Measurements from ENCODE around the gene ZNF587.
A peak's percentile ranks its signal among the peaks of the same experiment; 100 is the strongest.
"Not testable (repeated sequence)": the region's sequence is repeated elsewhere in the genome, so short reads cannot be mapped to it uniquely, and the experiment has no call there.

The ZNF587 gene

DNA sequence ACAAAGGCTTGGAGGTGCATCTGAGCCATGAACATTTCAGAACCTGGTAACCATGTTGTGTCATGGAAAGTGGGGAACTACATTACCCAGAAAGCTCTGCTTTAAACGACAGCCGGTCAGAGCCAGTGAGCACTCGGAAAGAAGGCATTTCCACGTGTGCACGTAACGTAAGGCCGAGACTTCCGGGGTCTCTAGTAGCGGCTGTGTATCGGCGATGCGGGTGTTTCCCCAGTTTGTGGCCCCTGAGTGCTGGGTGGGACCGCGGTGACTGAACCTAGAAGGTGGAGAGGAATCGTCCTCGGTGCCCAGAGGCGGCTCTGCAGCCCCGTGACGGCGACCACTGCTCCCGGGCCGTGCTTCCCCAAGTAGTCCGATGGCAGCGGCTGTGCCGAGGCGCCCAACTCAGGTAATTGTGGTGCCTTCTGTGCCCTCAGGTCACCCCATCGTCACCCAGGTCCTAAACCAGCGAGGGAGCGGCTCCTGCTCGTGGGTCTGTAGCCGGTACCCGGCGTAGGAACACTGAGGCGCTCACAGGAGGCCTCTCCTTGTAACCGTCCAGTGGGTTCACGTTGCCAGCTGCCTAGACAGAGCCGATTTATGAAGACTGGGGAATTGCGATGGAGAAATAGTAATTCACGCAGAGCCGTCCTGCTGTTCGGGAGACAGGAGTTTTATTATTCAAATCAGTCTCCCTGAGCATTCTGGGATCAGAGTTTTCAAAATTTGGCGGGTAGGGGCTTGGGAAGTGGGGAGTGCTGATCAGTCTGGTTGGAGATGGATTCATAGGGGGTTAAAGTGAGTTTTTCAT lies at the start of gene ZNF587:
Gene ZNF587 (plus strand): TSS at position 194 of the 808 bp plus-strand sequence. CDS start 180 bp downstream, at position 374.
- not testable (repeated sequence) for H3K9me3 Mint-ChIP-seq, H3K27me3 Mint-ChIP-seq
- H3K36me3 Mint-ChIP-seq (ENCODE audit: low read depth) = peaks cover 87% of the 10 kb centered on the region
- peaks cover 33% of the 10 kb centered on the region for H3K4me1 Mint-ChIP-seq (ENCODE audit: low read depth)
- H3K4me3 Mint-ChIP-seq = peak within 1 kb of the TSS; percentile 89
- peak within 1 kb of the TSS; percentile 92 for H3K27ac Mint-ChIP-seq
- peak; percentile 80 for DNase-seq

DNA sequence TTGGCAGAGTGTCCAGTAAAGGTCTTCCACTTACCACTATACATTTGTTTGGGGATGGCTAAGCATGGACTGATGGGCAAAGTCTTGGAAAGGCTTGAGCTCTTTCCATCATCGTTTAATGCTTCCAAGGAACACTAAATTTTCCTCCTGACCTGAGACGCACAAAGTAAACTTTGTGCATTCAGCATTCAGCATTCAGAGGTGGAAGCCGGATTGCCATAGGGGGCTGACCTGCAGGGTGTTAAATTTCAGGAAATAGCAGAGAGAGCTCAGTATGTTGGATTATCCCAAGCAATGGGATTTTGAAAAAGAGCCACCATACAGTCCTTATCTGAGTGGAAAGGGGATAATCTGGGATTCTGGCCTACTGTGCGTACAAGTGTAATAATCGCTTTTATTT lies 49.0 kb upstream of the ZNF587 start:
- peaks cover 5% of the 10 kb centered on the region for H3K9me3 Mint-ChIP-seq
- H3K4me1 Mint-ChIP-seq (ENCODE audit: low read depth) = peaks cover 19% of the 10 kb centered on the region
- no peak overlapping the region for H3K27ac Mint-ChIP-seq
- H3K4me3 Mint-ChIP-seq = no peak overlapping the region
- no peak for DNase-seq
- peaks cover 86% of the 10 kb centered on the region for H3K36me3 Mint-ChIP-seq (ENCODE audit: low read depth)
- no peaks in the 10 kb centered on the region for H3K27me3 Mint-ChIP-seq

DNA sequence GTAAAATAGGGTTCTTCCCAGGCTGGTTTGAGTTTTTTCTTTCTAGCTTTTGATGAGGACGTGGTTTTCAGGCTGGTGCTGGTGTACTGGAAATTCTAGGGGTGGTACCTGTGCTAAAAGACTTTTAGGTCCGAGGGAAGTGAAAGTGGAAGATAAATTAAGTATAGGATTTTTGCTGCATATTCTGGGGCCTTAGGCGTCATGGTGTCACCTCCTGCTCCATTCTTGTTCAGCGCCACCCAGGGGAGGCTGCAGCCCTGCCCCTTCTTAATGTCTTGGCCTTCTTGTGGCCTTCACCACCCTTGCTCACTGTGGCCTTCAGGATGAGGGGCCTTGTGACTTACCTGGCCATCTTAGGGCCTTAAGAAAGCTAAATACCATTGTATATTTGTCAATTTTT lies 47.4 kb upstream of the ZNF587 start:
- H3K27ac Mint-ChIP-seq = peak overlapping the region; percentile 59
- H3K36me3 Mint-ChIP-seq (ENCODE audit: low read depth) = peaks cover 83% of the 10 kb centered on the region
- no peaks in the 10 kb centered on the region for H3K27me3 Mint-ChIP-seq
- peaks cover 2% of the 10 kb centered on the region for H3K9me3 Mint-ChIP-seq
- DNase-seq = no peak
- peaks cover 19% of the 10 kb centered on the region for H3K4me1 Mint-ChIP-seq (ENCODE audit: low read depth)
- H3K4me3 Mint-ChIP-seq = no peak overlapping the region

DNA sequence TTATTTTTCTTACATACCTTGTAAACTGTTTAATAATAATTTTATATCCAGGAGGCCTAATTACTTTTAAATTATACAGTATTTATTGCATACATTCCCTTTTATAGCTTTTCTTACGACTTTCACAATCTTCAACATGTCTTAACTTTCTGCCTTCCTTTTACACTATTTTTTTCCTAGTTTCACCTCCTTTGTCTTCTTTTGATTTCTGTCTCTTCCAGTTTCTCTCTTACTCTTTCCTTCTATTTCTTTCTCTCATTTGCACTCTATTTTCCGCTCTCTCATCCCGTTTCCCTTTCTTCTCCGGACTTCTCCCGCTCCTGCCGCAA lies 46.4 kb upstream of the ZNF587 start:
- peak overlapping the region; percentile 53 for H3K4me3 Mint-ChIP-seq
- DNase-seq = no peak
- H3K9me3 Mint-ChIP-seq = peaks cover 2% of the 10 kb centered on the region
- H3K4me1 Mint-ChIP-seq (ENCODE audit: low read depth) = peaks cover 19% of the 10 kb centered on the region
- H3K27me3 Mint-ChIP-seq = no peaks in the 10 kb centered on the region
- no peak overlapping the region for H3K27ac Mint-ChIP-seq
- peaks cover 89% of the 10 kb centered on the region for H3K36me3 Mint-ChIP-seq (ENCODE audit: low read depth)

DNA sequence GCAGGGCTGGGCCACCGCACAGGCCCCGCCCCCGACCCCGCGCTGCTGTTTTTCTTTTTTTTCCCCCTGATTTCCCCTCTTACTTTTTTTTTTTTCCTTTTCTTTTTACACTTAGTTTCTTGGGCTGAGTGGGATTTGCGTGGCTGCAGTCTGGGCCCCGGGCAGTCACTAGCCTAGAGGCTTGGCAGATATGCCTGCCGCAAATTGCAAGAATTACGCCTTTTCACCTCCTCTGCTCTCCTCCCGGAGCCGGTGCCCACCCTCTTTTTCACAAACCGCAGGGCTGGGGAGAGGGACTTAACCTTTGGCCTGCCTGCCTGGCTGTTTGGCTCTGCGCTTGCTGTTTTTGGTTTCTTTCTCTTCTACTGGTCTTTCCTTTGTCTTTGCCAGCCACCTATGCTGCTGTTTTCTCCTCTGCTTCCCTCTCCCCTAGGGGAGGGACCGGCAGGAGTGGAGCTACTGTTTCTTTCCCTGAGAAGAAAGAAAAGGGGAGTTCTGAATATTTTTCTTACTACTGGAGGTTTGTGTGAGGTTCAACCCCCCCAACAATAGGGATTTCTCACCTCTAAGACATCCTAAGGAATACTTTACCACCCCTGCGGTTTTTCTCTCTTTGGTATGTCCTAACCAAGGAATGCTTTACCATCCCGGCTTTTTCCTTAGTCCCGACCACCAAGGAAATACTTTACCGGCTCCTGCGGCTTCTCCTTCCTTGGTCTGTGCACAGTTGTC lies 45.9 kb upstream of the ZNF587 start:
- Mint-ChIP-seq H3K4me1 (ENCODE audit: low read depth) (peaks cover 19% of the 10 kb centered on the region), H3K27me3 (no peaks in the 10 kb centered on the region), H3K36me3 (ENCODE audit: low read depth) (peaks cover 89% of the 10 kb centered on the region), H3K4me3 (peak overlapping the region; percentile 53), H3K9me3 (peaks cover 2% of the 10 kb centered on the region), H3K27ac (peak overlapping the region; percentile 37)
- DNase-seq = no peak

DNA sequence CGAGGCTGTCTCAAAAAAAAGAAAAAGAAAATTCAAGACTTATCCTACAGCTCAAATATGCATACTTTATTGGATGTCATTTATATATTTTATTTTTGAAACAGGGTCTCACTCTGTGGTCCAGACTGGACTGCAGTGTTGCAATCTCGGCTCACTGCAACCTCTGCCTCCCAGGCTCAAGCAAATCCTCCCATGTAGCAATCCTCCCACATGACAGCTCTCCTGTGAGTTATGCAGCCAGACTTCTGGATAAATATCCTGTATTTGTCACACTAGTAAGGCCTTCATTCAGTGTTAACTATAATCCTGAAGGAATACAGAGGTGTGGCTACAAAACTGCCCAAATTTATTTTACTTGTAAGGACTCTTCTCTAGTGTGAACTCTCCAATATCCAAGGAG lies 42.1 kb upstream of the ZNF587 start:
- H3K36me3 Mint-ChIP-seq (ENCODE audit: low read depth) = peaks cover 87% of the 10 kb centered on the region
- H3K27ac Mint-ChIP-seq = no peak overlapping the region

DNA sequence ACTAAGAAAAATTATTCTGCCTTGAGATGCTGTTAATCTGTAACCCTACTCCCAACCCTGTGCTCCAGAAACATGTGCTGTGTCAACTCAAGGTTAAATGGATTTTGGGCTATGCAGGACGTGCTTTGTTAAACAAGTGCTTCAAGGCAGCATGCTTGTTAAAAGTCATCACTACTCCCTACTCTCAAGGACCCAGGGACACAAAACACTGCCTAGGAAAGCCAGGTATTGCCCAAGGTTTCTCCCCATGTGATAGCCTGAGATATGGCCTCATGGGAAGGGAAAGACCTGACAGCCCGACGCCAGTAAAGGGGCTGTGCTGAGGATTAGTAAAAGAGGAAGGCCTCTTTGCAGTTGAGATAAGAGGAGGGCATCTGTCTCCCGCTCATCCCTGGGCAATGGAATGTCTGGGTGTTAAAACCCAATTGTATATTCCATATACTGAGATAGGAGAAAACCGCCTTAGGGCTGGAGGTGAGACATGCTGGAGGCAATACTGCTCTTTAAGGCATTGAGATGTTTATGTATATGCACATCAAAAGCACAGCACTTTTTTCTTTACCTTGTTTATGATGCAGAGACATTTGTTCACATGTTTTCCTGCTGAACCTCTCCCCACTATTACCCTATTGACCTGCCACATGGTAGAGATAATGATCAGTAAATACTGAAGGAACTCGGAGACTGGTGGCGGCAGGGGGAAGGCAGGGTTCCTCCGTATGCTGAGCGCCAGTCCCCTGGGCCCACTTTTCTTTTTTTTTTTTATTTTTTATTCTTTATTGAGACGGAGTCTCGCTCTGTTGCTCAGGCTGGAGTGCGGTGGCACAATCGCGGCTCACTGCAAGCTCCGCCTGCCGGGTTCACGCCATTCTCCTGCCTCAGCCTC lies 39.0 kb upstream of the ZNF587 start:
- not testable (repeated sequence) for H3K4me3 Mint-ChIP-seq, DNase-seq, H3K9me3 Mint-ChIP-seq, H3K27me3 Mint-ChIP-seq
- H3K27ac Mint-ChIP-seq = peak overlapping the region; percentile 22
- peaks cover 43% of the 10 kb centered on the region for H3K4me1 Mint-ChIP-seq (ENCODE audit: low read depth)
- H3K36me3 Mint-ChIP-seq (ENCODE audit: low read depth) = peaks cover 80% of the 10 kb centered on the region

More for the DNA sequence above, 42.1 kb upstream of the ZNF587 start:
- no peaks in the 10 kb centered on the region for H3K9me3 Mint-ChIP-seq
- no peaks in the 10 kb centered on the region for H3K27me3 Mint-ChIP-seq
- peaks cover 36% of the 10 kb centered on the region for H3K4me1 Mint-ChIP-seq (ENCODE audit: low read depth)
- DNase-seq = no peak
- no peak overlapping the region for H3K4me3 Mint-ChIP-seq

DNA sequence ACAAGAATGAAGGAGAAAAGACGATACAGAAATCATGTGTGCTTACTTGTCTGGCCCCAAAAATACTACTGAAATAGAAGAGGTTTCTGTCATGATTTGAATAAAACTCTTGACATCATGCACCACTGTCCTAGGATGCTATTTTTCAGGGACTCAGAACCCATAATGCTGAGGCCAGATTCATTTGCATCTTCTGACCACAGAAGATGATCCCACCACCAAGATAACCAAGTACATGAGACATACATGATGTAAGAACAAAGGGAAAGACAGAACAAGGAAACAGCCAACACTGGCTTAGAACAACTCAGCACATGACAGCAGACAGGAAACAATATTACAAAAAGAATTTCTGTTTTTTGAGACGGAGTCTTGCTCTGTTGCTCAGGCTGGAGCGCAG lies 37.4 kb upstream of the ZNF587 start:
- H3K9me3 Mint-ChIP-seq = no peaks in the 10 kb centered on the region
- peaks cover 67% of the 10 kb centered on the region for H3K36me3 Mint-ChIP-seq (ENCODE audit: low read depth)
- peak overlapping the region; percentile 0 for H3K4me3 Mint-ChIP-seq
- H3K4me1 Mint-ChIP-seq (ENCODE audit: low read depth) = peaks cover 44% of the 10 kb centered on the region
- H3K27ac Mint-ChIP-seq = peak overlapping the region; percentile 42
- H3K27me3 Mint-ChIP-seq = no peaks in the 10 kb centered on the region
- no peak for DNase-seq

DNA sequence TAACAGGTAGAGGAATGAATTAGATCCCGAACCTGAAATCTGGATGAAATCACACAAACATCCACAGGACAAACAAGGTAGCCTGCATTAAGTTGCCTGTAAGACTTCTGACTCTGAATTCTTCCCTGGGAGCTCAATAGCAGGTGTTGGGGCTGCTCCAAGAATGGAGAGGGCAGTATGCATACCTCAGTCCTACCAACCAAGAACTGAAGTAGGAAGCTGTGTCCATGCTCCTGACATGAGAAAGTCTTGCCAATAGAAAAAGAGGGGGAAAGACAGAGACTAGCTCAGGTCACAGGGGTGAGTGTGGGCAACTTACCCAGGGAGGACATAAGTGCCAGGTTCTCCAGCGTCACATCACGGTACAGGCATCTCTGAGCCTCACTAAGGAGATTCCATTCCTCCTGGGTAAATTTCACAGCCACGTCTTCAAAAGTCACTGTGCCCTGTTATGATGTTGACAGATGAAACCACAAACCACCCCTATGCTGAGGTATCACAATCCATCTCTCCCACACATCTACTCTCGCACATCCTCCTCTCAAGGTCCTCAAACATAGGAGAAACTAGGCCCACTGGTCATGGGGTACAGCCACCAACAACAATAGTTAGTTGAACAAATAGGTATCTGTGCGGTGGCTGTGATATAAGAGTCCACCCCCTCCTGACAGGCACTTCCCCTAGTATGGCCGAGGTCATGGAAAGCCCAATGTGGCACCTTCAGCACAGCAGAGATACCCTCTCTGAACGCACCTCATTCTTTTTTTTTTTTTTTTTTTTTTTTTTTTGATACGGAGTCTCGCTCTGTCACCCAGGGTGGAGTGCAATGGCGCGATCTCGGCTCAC lies 36.5 kb upstream of the ZNF587 start:
- peak; percentile 41 for DNase-seq
- peak overlapping the region; percentile 81 for H3K27ac Mint-ChIP-seq
- peaks cover 58% of the 10 kb centered on the region for H3K36me3 Mint-ChIP-seq (ENCODE audit: low read depth)
- H3K27me3 Mint-ChIP-seq, H3K9me3 Mint-ChIP-seq: not testable (repeated sequence)
- peak overlapping the region; percentile 93 for H3K4me3 Mint-ChIP-seq
- peaks cover 44% of the 10 kb centered on the region for H3K4me1 Mint-ChIP-seq (ENCODE audit: low read depth)

DNA sequence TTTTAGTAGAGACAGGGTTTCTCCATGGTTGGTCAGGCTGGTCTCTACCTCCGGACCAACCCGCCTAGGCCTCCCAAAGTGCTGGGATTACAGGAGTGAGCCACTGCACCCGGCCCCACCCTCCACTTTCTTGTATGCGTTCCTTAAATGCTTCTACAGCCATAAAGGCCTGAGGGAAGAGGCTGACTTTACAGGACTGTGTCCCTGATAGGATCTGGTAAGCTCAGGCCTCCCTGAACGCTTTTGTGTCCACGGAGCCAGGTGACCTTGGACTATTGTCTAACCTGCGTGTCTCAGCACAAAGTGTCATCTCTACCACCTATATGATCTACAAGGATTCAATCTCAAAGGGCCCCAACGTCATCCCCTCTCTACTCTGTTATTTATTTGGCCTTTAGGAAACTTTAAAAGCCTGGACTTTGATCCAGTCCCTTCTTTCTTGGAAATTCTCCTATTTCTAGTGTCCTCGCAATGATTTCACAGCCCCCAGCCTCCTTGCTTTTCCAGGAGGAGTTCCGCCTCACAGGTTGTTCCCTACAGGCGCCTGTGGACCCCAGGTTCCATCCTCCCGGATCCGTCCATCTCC lies 35.6 kb upstream of the ZNF587 start:
- Mint-ChIP-seq H3K4me3 (peak overlapping the region; percentile 93), H3K9me3 (no peaks in the 10 kb centered on the region), H3K36me3 (ENCODE audit: low read depth) (peaks cover 50% of the 10 kb centered on the region), H3K4me1 (ENCODE audit: low read depth) (peaks cover 50% of the 10 kb centered on the region), H3K27ac (peak overlapping the region; percentile 92), H3K27me3 (no peaks in the 10 kb centered on the region)
- DNase-seq = no peak

DNA sequence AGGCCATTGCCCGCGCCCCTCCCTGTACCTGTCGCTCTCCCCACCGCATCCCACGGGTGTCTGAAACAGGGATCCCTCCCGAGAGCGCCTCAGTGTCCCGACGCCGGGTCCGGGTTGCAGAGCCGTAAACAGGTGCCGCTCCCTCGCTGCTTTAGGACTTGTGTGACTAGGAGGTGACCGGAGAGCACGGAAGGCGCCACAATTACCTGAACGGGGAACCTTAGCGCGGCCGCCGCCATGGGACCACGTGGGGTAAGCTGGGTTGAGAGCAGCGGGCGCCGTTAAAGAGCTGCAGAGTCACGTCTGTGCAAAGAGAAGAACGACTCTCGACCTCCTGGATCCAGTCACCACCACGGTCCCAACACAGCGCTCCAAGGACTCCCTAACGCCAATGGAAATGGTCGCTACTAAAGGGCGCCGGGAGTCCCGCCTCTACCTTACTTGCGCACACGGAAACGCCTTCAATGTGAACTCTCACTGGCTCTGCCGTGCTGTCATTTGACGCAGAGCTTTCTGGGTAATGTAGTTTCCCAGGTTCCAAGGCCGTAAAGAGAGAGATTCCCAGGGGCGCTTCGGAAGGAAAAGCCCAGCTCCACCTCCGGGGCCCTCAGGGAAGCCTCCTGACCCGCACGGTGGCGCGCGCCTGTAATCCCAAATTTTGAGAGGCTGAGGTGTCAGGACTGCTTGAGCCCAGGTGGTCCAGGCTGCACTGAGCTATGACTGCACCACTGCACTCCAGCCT lies 35.0 kb upstream of the ZNF587 start, which contains the start of gene ZNF552:
Gene ZNF552 (minus strand): TSS at position 409 of the 742 bp plus-strand sequence. CDS start 170 bp downstream, at position 239.
- peak within 1 kb of the TSS; percentile 92 for H3K27ac Mint-ChIP-seq
- H3K4me3 Mint-ChIP-seq = peak within 1 kb of the TSS; percentile 93
- H3K27me3 Mint-ChIP-seq = no peaks in the 10 kb centered on the region
- peaks cover 47% of the 10 kb centered on the region for H3K36me3 Mint-ChIP-seq (ENCODE audit: low read depth)
- peak; percentile 79 for DNase-seq
- peaks cover 46% of the 10 kb centered on the region for H3K4me1 Mint-ChIP-seq (ENCODE audit: low read depth)
- H3K9me3 Mint-ChIP-seq = no peaks in the 10 kb centered on the region

DNA sequence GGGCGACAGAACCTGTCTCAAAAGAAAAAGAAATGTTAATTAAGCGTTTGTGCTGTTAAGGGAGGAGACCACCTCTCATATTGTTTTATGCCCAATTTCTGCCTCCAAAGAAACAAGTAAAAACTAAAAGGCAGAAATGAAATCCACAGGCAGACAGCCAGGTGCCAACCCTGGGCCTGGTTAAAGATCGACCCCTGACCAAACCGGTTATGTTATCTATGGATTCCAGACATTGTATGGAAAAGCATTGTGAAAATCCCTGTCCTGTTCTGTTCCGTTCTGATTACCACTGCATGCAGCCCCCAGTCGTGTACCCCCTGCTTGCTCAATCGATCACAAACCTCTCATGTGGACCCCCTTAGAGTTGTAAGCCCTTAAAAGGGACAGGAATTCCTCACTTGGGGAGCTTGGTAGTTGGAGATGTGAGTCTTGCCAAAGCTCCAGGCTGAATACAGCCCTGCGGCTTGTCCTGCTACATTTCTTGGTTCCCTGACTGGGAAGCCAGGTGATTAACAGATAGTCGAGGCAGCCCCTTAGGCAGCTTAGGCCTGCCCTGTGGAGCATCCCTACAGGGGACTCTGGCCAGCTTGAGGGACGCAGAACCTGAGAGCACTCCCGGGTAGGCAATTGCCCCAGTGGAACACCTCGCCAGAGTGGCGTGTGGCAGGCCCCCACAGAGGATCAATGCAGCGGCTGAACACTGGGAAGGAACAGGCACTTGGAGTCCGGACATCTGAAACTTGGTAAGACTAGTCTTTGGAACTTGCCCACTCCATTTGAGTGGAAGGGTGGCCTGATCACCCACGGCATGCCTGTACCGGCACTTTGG lies 34.2 kb upstream of the ZNF587 start:
- Mint-ChIP-seq H3K27me3 (no peaks in the 10 kb centered on the region), H3K36me3 (ENCODE audit: low read depth) (peaks cover 47% of the 10 kb centered on the region), H3K27ac (peak overlapping the region; percentile 92), H3K4me1 (ENCODE audit: low read depth) (peaks cover 45% of the 10 kb centered on the region), H3K9me3 (no peaks in the 10 kb centered on the region), H3K4me3 (peak overlapping the region; percentile 93)
- DNase-seq = no peak

Measured in activated T-cell treated with anti-CD3 and anti-CD28 coated beads, Interleukin-2, amount 50 U/mL, for 24 hours (primary cell).